PC-9 (cell line): ENCODE results near the gene HSPA12A. TPM values are rescaled to one million over a fixed set of nuclear protein-coding genes. Genes with fewer than 3 reads are reported as not detected.

Experiments
- BruUV-seq: library from RNA; stranded (reverse); fragments of 400-500 nt; replicated peaks from 2 replicates; lab custom pipeline; 2021; lab: Mats Ljungman, UMichigan
- CTCF ChIA-PET: fragments of 300-600 bp; sonication (Branson Sonifier 250); formaldehyde crosslinking; loops from one replicate; lab custom pipeline; 2022; ENCODE audit warnings: antibody characterized with exemption; lab: Charles Lee
- POLR2A ChIA-PET: fragments of 300-600 bp; sonication (Branson Sonifier 250); formaldehyde crosslinking; loops from one replicate; lab custom pipeline; 2022; ENCODE audit warnings: antibody characterized with exemption; ENCODE audit not compliant: unreplicated experiment; lab: Charles Lee
- DNase-seq, 2 experiments: peaks; one replicate each; pipeline versions ENCODE4 v3.0.0 to v3.0.0-alpha.2; 2015 to 2022; ENCODE audit warnings: mixed read lengths in 1 of 2
- H2AFZ ChIP-seq: fragments of 200-600 bp; sonication (generic); 2 replicates; pipeline ENCODE4 v1.8.1; 2017; ENCODE audit warnings: antibody characterized with exemption
- H3F3A ChIP-seq: fragments of 200-600 bp; sonication (generic); 2 replicates; pipeline ENCODE4 v1.8.1; 2017; ENCODE audit warnings: antibody characterized with exemption, mild to moderate bottlenecking, low read depth; ENCODE audit not compliant: insufficient read depth
- H3K27ac ChIP-seq: fragments of 200-600 bp; sonication (generic); 2 replicates; pipeline ENCODE4 v1.6.1; 2016; ENCODE audit warnings: mixed run types
- H3K27me3 ChIP-seq: fragments of 200-600 bp; sonication (generic); 2 replicates; pipeline ENCODE4 v1.6.1; 2016; ENCODE audit warnings: low read depth, mixed run types; ENCODE audit not compliant: insufficient read depth
- H3K36me3 ChIP-seq: fragments of 200-600 bp; sonication (generic); 2 replicates; pipeline ENCODE4 v1.6.1; 2016; ENCODE audit warnings: low read depth, mixed run types
- H3K4me1 ChIP-seq: fragments of 200-600 bp; sonication (generic); replicated peaks from 2 replicates; pipeline ENCODE4 v1.6.1; 2016; ENCODE audit warnings: mixed run types; ENCODE audit not compliant: insufficient read depth
- H3K4me2 ChIP-seq: fragments of 200-600 bp; sonication (generic); 2 replicates; pipeline ENCODE4 v1.6.1; 2017; ENCODE audit warnings: mixed run types
- H3K4me3 ChIP-seq: fragments of 200-600 bp; sonication (generic); 2 replicates; pipeline ENCODE4 v1.6.1; 2016; ENCODE audit warnings: mixed run types
- H3K79me2 ChIP-seq: fragments of 200-600 bp; sonication (generic); 2 replicates; pipeline ENCODE4 v1.6.1; 2017; ENCODE audit warnings: low read depth, mixed run types
- H3K9me2 ChIP-seq: fragments of 200-600 bp; sonication (generic); 2 replicates; pipeline ENCODE4 v1.8.1; 2017; ENCODE audit warnings: mild to moderate bottlenecking; ENCODE audit not compliant: insufficient read depth
- H3K9me3 ChIP-seq: fragments of 200-600 bp; sonication (generic); 2 replicates; pipeline ENCODE4 v1.8.1; 2016; ENCODE audit warnings: low read depth; ENCODE audit not compliant: insufficient read depth
- H4K20me1 ChIP-seq: fragments of 200-600 bp; sonication (generic); 2 replicates; pipeline ENCODE4 v1.8.1; 2017; ENCODE audit not compliant: insufficient read depth
- CTCF ChIP-seq: fragments of 200-600 bp; sonication (generic); conservative IDR thresholded peaks from 2 replicates; pipeline ENCODE4 v1.6.1; 2017; ENCODE audit warnings: mixed run types, antibody characterized with exemption, mild to moderate bottlenecking, moderate library complexity
- EZH2 ChIP-seq: fragments of 200-600 bp; sonication (generic); IDR thresholded peaks from 2 replicates; pipeline ENCODE4 v1.8.0; 2017; ENCODE audit warnings: antibody characterized with exemption, low read depth
- intact Hi-C: fragments of 100-400 bp; cut with micrococcal nuclease; formaldehyde crosslinking; loops from one replicate; pipeline ENCODE4 v1.10.0; 2022; ENCODE audit not compliant: unreplicated experiment
- total RNA-seq: library from RNA; stranded (reverse); gene quantifications from 2 replicates; pipeline ENCODE4 v1.2.3, GENCODE V29; 2021

The HSPA12A gene
- total RNA-seq, 1 experiment from 2014 or later, result 12.1 TPM

GRCh38 chr10:116688741-116689495 is 53.4 kb downstream of the HSPA12A start:
- no peak overlapping the region for H3K4me3 ChIP-seq
- H3K9me3 ChIP-seq, result no peaks in the 10 kb centered on the region
- no peaks in the 10 kb centered on the region for H3K27me3 ChIP-seq
- H3F3A ChIP-seq, result no peaks in the 10 kb centered on the region
- no peaks in the 10 kb centered on the region for H3K79me2 ChIP-seq
- H3K36me3 ChIP-seq, result no peaks in the 10 kb centered on the region
- DNase-seq, result no peak
- H3K9me2 ChIP-seq, result no peaks in the 10 kb centered on the region
- H2AFZ ChIP-seq, result no peak overlapping the region
- BruUV-seq, result no TSS peak
- POLR2A ChIA-PET, result no interaction called here
- H3K4me1 ChIP-seq, result no peaks in the 10 kb centered on the region
- no peaks in the 10 kb centered on the region for H4K20me1 ChIP-seq
- intact Hi-C loops, result no loop called here
- no peak overlapping the region for H3K4me2 ChIP-seq
- TF ChIP-seq CTCF, result no peak
- TF ChIP-seq EZH2, result no peak
- no peak overlapping the region for H3K27ac ChIP-seq
- CTCF ChIA-PET, result no interaction called here

DNA sequence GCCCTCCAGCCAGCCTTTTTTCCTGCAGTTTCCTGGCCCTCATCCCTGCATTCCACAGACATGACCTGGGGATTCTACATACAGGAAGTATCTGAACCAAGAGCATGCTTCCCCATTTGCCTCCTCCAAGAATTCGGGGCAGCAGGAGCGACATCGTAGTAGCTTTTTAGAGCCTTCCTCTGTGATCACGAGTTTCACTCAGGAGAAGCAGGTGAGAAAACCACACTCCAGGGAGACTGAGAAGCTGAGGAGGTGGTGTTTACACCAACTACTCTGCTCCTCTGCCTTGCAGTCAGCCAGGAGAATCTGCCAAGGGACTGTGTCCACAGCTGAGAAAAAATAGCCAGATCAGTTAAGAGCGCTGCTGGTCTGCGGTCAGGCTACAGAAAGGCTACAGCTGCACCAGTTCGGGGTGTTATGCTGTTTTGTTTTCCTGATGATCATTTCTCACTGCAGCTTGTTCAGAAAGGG is 54.1 kb downstream of the HSPA12A start:
- CTCF ChIA-PET, result no interaction called here
- no peaks in the 10 kb centered on the region for H3F3A ChIP-seq
- intact Hi-C loops, result no loop called here
- H3K9me3 ChIP-seq, result no peaks in the 10 kb centered on the region
- no peak overlapping the region for H3K4me2 ChIP-seq
- no peaks in the 10 kb centered on the region for H3K4me1 ChIP-seq
- no peak for DNase-seq
- no peaks in the 10 kb centered on the region for H4K20me1 ChIP-seq
- no peak overlapping the region for H2AFZ ChIP-seq
- no peaks in the 10 kb centered on the region for H3K36me3 ChIP-seq
- BruUV-seq, result no TSS peak
- TF ChIP-seq CTCF, result no peak
- no peaks in the 10 kb centered on the region for H3K27me3 ChIP-seq
- no peaks in the 10 kb centered on the region for H3K79me2 ChIP-seq
- H3K27ac ChIP-seq, result no peak overlapping the region
- H3K4me3 ChIP-seq, result no peak overlapping the region
- H3K9me2 ChIP-seq, result no peaks in the 10 kb centered on the region
- POLR2A ChIA-PET, result no interaction called here

DNA sequence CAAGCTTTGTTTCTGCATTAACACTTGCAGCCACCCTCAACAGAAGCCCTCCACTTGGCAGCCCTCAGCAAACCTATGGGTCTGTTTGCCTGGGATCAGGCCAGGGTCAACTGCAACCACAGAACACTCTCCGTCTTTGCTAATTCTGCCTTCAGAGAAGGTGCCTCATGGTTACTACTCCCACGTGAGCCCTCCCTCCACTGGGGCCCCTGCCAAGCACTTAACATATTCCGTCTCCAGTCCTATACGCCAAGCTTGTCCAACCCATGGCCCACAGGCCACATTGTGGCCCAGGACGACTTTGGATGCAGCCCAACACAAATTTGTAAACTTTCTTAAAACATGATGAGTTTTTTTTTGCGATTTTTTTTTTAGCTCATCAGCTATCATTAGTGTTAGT is 54.7 kb downstream of the HSPA12A start:
- TF ChIP-seq CTCF (no peak), EZH2 (no peak)
- intact Hi-C loops, result no loop called here
- Histone ChIP-seq H3K9me2 (no peaks in the 10 kb centered on the region), H3K27me3 (no peaks in the 10 kb centered on the region), H2AFZ (no peak overlapping the region), H3K4me3 (no peak overlapping the region), H3K4me1 (no peaks in the 10 kb centered on the region), H3K9me3 (no peaks in the 10 kb centered on the region), H3K27ac (no peak overlapping the region), H3K36me3 (no peaks in the 10 kb centered on the region), H3F3A (no peaks in the 10 kb centered on the region), H3K4me2 (no peak overlapping the region), H4K20me1 (no peaks in the 10 kb centered on the region), H3K79me2 (no peaks in the 10 kb centered on the region)
- DNase-seq, result no peak
- CTCF ChIA-PET, result no interaction called here
- POLR2A ChIA-PET, result no interaction called here
- BruUV-seq, result no TSS peak
